ENCODE measurements around the gene HMX1. TPM values are rescaled to one million over a fixed set of nuclear protein-coding genes. Genes with fewer than 3 reads are reported as not detected.

The HMX1 gene
- total and polyA plus RNA-seq, 2 experiments from 2014 or later: 0.69 TPM; not detected in 1

GRCh38 chr4:8851321-8852117, 20.1 kb downstream of the HMX1 start:
- ATAC-seq (no peak), DNase-seq (ENCODE audit: low spot score) (no peak)
- no peak overlapping the region for H3K4me3 Mint-ChIP-seq
- H3K79me2 ChIP-seq (replicated peaks; ENCODE audit: insufficient read depth): no peaks in the 10 kb centered on the region
- TF ChIP-seq ZNF331 (CRISPR knock-in tag; IDR thresholded peaks at IDR 0.05; ENCODE audit: low read depth) (no peak), REST (IDR thresholded peaks at IDR 0.05; ENCODE audit: unreplicated experiment) (no peak)
- H4K20me1 ChIP-seq (replicated peaks; ENCODE audit: insufficient read depth): no peaks in the 10 kb centered on the region; the same call in 1 of the 2 replicates
- no peaks in the 10 kb centered on the region for H3K36me3 ChIP-seq (ENCODE audit: insufficient read depth)
- no peak overlapping the region for H3K27ac ChIP-seq (ENCODE audit: low read depth)
- no peaks in the 10 kb centered on the region for H3K9me2 ChIP-seq (ENCODE audit: insufficient read depth)
- H3K9me3 Mint-ChIP-seq: no peaks in the 10 kb centered on the region
- H3K4me1 ChIP-seq (ENCODE audit: insufficient read depth): peaks cover 6% of the 10 kb centered on the region; the same call in 1 of the 2 replicates
- H3F3A ChIP-seq (replicated peaks; ENCODE audit: low read depth): no peaks in the 10 kb centered on the region
- H3K4me2 ChIP-seq: no peak overlapping the region
- peaks cover 38% of the 10 kb centered on the region for H3K27me3 ChIP-seq (ENCODE audit: insufficient read depth)
- no peak overlapping the region for H3K27ac Mint-ChIP-seq
- no peak overlapping the region for H2AFZ ChIP-seq
- H3K27me3 Mint-ChIP-seq (ENCODE audit: insufficient read depth, low read depth, poor library complexity): peaks cover 42% of the 10 kb centered on the region
- H3K4me1 Mint-ChIP-seq: peaks cover 24% of the 10 kb centered on the region
- H3K4me3 ChIP-seq: no peak overlapping the region
- no peaks in the 10 kb centered on the region; the same call in 2 of the 3 replicates for H3K36me3 Mint-ChIP-seq (ENCODE audit: low read depth)

- Histone ChIP-seq H3K79me2 (replicated peaks; ENCODE audit: insufficient read depth) (no peaks in the 10 kb centered on the region), H3K4me2 (no peak overlapping the region), H3K4me1 (ENCODE audit: insufficient read depth) (peaks cover 5% of the 10 kb centered on the region; the same call in 1 of the 2 replicates), H4K20me1 (replicated peaks; ENCODE audit: insufficient read depth) (no peaks in the 10 kb centered on the region), H2AFZ (no peak overlapping the region), H3F3A (replicated peaks; ENCODE audit: low read depth) (no peaks in the 10 kb centered on the region), H3K27ac (ENCODE audit: low read depth) (no peak overlapping the region), H3K36me3 (ENCODE audit: insufficient read depth) (no peaks in the 10 kb centered on the region), H3K27me3 (ENCODE audit: insufficient read depth) (peaks cover 31% of the 10 kb centered on the region), H3K4me3 (no peak overlapping the region), H3K9me2 (ENCODE audit: insufficient read depth) (no peaks in the 10 kb centered on the region)
- no peaks in the 10 kb centered on the region; the same call in 2 of the 3 replicates for H3K36me3 Mint-ChIP-seq (ENCODE audit: low read depth)
- H3K4me3 Mint-ChIP-seq: no peak overlapping the region
- no peak overlapping the region for H3K27ac Mint-ChIP-seq
- H3K4me1 Mint-ChIP-seq: peaks cover 17% of the 10 kb centered on the region
- peaks cover 35% of the 10 kb centered on the region for H3K27me3 Mint-ChIP-seq (ENCODE audit: insufficient read depth, low read depth, poor library complexity)
- TF ChIP-seq EZH2phosphoT487 (IDR thresholded peaks at IDR 0.05; ENCODE audit: unreplicated experiment) (no peak), CREB1 (CRISPR knock-in tag; IDR thresholded peaks at IDR 0.05; ENCODE audit: low read depth) (no peak), ZNF114 (CRISPR knock-in tag; IDR thresholded peaks at IDR 0.05) (no peak), EZH2 (IDR thresholded peaks at IDR 0.05; ENCODE audit: low read depth, unreplicated experiment) (no peak), REST (IDR thresholded peaks at IDR 0.05; ENCODE audit: unreplicated experiment) (no peak)
- no peak for ATAC-seq
- no peaks in the 10 kb centered on the region for H3K9me3 Mint-ChIP-seq
- no peak for DNase-seq (ENCODE audit: low spot score)
Observed at GRCh38 chr4:8850830-8851188, 20.8 kb downstream of the HMX1 start.
